Activated CD4-positive, alpha-beta T cell treated with anti-CD3 and anti-CD28 coated beads for 48 hours (primary cell): Measurements from ENCODE around the gene RUFY3.
"Not testable (repeated sequence)": the region's sequence is repeated elsewhere in the genome, so short reads cannot be mapped to it uniquely, and the experiment has no call there.

ENCODE experiments used
- DNase-seq: peaks from one replicate; pipeline ENCODE4 v3.0.0-alpha.2; 2020

The RUFY3 gene, protein sequence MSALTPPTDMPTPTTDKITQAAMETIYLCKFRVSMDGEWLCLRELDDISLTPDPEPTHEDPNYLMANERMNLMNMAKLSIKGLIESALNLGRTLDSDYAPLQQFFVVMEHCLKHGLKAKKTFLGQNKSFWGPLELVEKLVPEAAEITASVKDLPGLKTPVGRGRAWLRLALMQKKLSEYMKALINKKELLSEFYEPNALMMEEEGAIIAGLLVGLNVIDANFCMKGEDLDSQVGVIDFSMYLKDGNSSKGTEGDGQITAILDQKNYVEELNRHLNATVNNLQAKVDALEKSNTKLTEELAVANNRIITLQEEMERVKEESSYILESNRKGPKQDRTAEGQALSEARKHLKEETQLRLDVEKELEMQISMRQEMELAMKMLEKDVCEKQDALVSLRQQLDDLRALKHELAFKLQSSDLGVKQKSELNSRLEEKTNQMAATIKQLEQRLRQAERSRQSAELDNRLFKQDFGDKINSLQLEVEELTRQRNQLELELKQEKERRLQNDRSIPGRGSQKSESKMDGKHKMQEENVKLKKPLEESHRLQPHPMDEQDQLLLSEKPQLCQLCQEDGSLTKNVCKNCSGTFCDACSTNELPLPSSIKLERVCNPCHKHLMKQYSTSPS

DNA sequence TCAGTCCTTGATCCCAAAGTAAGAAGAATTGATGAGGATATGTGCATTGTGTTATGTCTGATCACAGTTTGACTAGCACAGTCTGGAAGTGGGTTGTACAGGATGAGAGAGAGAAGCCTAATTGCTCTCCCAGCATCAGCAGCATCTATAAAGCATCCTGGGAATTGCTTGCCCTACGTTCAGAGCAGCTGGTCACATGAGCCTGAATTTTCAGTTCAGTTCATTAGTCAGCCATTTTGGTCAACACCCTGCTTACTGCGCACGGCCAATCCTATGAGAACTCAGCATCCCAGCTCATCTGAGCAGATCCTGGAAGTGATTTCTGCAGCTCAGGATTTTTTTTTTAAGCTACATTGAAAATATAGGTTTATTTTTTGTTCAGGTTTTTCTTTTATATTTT lies at the start of gene RUFY3:
RUFY3 (plus strand) TSS at position 218 of the 400 bp plus-strand sequence. CDS start 610 bp downstream, outside the sequence.
- DNase-seq: no peak

DNA sequence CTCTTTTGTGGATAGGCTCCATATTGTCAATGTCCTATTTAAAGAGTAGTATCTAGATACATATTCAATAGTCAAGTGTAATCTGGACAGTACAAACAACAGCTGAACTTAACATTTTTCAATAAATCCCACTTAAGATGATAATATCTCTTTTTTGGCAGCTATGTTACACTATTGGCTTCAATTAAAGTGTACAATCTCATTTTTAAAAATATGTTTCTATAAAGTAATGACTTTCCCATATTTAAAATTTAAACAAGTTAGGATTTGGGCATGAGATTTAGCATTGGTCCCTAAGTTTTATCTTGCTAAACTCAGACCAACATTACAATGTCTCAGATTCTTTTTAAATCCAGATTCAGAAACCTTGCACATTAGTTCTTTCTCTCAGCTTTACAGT lies 47.6 kb upstream of the RUFY3 start:
- no peak for DNase-seq

DNA sequence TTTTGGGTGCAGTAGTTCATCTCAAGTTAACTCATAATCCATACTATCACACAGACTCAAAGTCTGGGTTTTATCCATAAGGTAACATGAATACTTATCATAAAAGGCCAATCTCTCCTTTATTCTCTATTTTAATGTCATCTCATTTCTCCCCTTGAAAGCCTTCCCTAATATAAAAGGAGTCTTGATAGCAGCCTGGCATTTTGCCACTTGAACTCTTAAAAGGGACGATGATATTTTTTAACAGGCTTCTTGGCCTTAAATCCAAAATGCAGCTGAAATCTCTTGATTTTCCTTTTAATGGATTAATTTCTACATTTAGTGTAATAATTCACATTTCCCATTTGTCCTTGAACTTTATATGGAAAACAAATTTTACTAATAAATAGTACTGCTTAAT lies 47.0 kb upstream of the RUFY3 start:
- DNase-seq: no peak

DNA sequence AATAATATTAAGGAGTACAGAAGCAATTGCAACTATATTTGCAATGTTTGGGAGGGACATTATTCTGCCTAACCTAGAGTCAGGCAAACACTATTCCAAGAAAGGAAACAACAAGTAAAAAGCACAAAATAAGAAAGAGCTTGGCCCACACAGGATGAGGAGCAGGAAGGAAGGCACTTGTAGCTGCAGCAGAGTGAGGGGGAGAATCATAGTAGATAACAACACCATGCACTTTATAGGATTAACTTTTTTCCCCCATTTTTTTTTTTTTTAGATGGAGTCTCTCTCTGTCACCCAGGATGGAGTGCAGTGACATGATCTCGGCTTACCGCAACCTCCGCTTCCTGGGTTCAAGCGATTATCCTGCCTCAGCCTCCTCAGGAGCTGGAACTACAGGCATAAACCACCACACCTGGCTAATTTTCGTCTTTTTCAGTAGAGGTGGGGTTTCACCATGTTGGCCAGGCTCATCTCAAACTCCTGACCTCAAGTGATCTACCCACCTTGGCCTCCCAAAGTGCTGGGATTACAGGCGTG lies 45.1 kb upstream of the RUFY3 start:
- DNase-seq: no peak

DNA sequence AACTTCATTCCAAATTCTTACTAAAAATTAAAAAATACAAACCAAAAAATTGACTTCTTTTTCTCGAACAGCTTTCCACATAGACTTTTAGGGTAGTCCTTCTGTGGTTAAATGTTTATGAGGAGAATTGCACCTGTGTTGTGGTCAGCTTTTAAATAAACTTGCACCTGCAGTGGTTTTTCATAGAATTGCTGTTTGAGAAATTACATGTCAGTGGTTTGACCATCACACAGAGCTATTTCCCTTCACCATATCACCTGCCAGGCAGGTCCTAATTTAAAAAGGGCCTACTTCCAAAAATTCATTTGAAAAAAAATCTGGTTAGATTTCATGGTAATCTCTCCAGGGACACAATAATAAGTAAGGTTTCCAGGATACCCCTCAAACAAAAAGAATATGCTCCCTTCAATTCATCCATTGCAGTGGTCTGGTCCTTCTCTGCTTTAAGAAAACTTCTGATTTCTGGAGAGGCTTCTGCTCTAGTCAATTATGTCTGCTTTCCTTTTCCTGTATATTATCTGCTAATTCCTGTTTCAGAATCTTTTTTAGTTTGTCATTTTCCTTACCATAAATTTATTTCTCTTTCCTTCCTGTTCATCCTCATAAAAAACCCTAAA lies 43.3 kb upstream of the RUFY3 start:
- no peak for DNase-seq

DNA sequence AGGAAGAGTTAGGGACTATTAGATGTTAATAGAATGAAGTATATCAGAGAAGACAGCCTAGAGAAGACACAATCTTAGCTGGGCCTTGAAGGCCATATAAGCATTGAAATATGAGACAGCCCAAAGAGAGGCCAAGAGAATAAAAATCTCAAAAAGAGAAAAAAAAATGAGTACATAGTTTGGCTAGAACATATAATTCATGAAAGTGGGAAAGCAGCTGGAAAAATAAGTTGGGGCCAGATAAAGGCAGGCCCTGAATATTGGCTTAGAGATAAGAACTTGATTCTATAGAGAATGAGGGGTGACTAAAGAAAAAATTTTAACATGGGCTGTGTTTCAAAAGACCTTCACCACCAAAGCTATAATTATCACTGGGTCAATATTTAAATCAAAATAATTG lies 40.8 kb upstream of the RUFY3 start:
- no peak for DNase-seq

DNA sequence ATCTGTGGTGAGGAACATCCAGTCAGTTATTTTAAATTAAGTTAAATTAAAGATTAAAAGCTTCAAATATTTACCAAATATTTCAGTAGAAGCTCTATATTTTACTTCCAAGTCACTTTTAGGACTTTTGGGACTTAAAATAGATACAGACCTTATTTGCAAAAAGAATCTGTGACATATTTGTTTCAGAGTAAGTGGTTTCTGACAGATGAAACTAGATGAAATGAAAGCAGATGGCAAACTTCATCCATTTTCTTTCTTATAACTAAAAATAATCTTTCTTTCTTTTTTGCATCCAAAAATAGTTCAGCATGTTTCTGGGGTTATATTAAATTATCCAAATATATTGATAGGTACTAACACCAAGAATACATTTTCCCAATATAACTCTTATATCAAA lies 40.1 kb upstream of the RUFY3 start:
- DNase-seq: no peak

DNA sequence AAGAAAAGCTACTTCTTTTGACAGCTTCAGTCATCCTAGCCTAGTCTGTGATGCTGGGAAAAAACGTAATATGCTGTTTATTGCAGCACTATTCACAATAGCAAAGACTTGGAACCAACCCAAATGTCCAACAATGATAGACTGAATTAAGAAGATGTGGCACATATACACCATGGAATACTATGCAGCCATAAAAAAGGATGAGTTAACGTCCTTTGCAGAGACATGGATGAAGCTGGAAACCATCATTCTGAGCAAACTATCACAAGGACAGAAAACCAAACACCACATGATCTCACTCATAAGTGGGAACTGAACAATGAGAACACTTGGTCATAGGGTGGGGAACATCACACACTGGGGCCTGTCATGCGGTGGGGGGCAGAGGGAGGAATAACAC lies 39.6 kb upstream of the RUFY3 start:
- not testable (repeated sequence) for DNase-seq

DNA sequence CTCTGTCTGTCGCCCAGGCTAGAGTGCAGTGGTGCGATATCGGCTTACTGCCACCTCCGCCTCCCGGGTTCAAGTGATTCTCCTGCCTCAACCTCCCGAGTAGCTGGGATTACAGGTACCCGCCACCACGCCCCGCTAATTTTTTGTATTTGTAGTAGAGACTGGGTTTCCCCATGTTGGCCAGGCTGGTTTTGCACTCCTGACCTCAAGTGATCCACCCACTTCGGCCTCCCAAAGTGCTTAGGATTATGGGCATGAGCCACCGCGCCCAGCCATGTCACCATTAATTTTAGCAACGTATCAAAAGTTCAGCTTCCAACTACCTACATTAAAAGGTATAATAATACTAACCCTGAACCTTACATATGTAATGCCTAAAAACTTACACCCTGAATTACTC lies 34.4 kb upstream of the RUFY3 start:
- peak; percentile 26 for DNase-seq

DNA sequence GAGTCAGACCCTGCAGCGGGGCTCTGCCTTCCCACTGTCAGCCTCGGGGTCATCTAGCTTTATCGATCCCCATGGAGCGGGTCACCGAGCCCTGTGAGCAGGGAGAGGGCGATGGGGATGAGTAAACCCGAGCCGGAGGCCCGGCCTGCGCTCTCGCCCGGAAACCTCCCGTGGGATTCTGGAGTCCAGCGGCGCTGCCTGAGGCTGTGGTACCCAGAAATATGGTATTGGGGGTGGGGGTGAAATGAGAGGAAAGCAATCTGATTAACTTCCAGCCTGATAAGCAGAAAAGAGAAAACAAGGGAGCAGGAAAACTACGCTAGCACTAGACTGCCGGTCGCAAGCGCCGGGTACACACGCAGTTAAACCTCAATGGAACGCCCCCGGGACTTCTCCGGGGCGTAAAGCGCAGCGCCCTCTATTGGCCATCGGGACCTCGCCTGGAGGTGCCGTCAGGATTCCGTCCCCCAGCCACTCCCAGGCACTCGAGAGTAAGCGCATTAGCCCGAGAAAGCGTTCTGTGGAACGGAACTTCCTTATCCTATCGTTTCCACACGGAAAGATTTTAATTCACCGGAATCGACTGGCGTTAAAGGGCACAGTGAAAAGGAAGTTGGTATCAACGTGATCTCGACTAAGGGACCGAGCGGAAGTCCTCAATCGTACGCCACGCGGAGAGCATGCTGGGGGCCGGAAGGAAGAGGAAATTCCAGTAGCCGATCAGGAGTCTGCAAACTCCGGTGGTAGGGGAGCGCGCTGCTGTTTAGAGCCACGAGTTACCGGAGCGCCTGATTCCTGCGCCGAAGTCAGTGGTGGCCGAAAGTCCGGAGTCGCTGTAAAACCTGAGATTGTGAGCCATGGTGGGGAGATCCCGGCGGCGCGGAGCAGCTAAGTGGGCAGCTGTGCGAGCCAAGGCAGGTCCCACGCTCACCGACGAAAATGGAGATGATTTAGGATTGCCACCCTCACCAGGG lies 33.7 kb upstream of the RUFY3 start, which contains the start of gene UTP3:
UTP3 (plus strand) TSS at position 712 of the 974 bp plus-strand sequence; CDS start at position 858, 146 bp downstream.
- DNase-seq: peak; percentile 96

DNA sequence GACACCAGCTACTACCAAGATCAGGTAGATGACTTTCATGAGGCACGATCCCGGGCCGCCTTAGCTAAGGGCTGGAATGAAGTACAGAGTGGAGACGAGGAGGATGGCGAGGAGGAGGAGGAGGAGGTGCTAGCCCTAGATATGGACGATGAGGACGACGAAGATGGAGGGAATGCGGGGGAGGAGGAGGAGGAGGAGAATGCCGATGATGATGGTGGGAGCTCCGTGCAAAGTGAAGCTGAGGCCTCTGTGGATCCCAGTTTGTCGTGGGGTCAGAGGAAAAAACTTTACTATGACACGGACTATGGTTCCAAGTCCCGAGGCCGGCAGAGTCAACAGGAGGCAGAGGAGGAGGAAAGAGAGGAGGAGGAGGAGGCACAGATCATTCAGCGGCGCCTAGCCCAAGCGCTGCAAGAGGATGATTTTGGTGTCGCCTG lies 33.0 kb upstream of the RUFY3 start:
- DNase-seq: peak; percentile 40

DNA sequence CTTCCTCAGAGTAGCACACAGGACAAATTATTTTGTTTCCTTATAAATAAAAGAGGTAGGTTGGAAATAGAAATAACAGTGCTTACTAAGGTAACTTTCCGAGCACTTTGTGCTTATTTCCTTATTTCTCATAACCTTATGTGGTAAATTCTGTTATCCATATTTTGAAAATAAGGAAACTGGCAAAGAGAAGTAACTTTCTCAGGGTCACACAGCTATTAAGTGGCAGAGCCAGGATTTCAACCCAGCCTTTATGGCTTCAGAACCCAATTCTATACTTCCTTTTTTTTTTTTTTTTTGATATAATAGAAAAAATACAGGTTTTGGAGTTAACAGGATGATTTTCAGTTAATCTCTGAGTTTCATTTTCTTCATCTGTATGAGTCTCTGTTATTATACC lies 30.1 kb upstream of the RUFY3 start:
- DNase-seq: no peak

DNA sequence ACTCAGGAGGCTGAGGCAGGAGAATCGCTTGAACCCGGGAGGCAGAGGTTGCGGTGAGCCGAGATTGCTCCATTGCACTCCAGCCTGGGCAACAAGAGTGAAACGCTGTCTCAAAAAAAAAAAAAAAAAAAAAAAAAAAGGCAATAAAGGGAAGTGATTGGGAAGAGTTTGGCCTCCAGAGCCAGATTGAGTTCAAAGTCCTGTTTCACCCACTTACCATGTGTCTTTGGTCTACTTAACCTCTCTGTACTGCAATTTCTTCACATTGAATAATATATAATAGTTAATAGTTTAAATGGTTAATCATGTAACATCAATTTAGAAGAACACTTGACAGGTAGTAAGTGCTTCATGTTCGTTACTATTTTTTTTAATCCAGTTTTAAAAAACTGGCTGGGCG lies 27.1 kb upstream of the RUFY3 start:
- not testable (repeated sequence) for DNase-seq

DNA sequence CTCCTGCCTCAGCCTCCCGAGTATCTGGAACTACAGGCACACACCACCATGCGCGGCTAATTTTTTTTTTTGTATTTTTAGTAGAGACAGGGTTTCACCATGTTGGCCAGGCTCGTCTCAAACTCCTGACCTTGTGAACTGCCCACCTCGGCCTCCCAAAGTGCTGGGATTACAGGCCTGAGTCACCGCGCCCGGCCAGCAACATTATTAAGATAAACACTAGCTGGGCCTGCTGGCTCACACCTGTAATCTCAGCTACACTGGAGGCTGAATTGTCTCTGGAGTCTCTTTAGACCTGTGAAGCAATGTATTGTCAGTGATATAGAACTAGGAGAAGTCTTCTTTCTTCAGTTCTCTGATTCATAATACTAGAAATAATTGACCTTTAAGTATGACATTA lies 23.3 kb upstream of the RUFY3 start:
- not testable (repeated sequence) for DNase-seq

DNA sequence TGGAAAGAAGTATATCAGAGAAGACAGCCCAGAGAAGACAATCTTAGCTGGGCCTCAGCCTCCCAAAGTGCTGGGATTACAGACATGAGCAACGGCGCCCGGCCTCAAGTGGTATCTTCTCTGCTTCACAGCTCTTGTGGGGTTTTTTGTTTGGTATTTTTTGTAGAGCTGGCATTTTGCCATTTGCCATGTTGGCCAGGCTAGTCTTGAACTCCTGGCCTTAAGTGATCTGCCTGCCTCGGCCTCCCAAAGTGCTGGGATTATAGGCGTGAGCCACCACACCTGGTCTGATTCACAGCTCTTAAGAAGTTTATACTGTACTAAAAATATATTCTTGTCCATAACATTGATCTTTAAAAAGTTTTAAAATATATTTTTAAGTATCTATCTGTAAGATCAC lies 21.1 kb upstream of the RUFY3 start:
- DNase-seq: no peak

DNA sequence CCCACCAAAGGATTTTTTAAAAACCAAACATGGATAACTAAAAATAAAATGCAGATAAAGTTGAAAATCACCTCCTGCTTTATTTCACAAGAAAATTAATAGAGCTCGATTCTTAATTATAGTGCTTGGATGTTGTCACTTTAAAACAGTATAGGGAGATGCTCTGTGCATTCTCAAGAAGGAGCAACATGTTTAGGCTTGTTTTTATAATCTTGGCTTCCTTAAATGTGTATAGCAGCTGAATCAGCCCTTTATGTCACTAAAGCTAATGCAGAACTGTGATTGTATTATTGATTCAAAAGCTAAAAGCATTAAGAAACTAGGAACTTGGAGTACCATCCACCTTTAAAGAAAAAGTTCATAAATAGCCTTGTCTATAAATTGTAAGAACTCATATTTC lies 20.5 kb upstream of the RUFY3 start:
- DNase-seq: no peak

DNA sequence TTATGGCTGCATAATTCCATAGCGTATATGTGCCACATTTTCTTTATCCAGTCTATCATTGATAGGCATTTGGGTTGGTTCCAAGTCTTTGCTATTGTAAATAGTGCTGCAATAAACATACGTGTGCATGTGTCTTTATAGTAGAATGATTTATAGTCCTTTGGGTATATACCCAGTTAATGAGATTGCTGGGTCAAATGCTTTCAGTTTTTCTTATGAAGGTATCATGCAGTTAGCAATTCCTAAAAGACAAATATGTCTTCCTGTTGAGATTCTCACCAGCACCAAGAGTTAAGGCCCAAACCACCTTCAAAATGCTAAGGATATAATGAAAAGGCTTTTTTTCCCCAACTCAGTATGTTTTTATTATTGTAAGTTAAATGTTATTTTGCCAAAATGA lies 19.2 kb upstream of the RUFY3 start:
- not testable (repeated sequence) for DNase-seq

DNA sequence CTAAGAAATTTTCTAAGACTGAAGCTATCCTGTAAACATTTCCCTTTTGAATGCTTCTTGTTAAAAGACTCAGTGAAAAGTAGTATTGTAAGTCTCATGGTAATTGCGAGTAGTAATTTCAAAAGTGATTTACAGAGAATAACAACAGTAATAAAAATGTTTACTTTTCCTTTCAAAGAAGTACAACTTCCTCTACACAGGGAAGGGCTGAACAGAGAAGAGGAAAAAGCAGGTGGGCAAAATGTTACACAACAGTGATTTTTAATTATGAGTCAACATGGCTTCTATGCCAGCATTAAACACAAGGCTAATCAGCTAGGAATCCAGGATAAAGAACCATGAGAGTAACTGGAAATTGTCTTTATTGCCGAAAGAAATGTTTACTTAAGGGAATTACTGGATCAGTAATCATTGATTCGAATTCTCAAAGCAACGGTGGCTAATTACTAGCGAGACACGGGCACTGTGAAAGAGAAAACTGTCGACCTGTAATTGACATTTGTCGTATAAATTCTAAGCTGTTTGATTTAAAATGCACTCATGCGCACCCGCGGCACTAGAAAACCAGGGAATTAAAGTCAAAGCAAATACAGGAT lies 18.0 kb upstream of the RUFY3 start:
- no peak for DNase-seq

DNA sequence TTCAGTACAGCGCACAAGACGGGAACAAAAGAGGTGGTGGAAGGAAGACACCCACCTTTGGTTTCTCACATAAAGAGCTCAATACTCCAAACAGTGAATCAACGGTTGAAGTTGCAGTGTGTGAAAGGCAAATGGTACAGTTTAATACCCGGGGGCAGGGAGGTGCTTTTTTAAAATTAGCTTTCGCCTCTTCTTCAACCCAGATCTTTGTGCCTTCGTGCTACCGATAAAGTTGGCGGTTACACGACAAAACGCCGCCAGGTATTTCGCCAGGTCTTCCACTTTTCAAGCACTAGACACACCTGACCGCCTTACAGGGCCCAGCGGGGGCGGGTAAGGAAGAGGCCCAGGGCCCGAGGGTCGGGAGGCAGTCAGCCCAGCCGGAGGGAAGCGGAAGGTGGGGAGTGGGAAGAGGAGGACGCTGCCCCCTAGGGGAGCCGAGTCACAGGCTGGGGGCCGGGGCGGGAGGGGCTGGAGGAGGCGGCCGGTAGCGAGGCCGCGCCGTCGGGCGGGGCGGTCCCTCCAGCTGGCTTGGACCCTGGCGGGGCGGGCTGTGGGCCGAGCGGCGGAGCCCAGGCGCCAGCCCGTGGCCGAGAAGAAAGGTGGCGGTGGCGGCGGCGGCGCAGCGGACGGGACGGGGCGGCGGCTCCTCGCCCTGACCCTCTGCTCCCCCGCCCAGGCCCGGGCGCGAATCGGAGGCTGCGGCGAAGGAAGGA lies 17.4 kb upstream of the RUFY3 start:
- DNase-seq: peak; percentile 52

DNA sequence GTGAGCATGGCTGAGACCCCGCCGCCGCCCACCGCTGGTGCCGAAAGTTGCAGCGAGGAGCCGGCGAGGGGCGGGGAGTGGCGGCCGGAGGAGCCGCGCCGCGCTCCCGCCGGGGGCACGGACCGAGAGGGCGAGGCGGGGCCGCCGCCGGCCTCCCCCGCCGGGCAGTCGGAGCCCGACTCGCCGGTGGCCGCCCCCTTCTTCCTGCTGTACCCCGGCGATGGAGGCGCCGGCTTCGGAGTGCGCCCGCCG lies 16.9 kb upstream of the RUFY3 start:
- DNase-seq: peak; percentile 34

DNA sequence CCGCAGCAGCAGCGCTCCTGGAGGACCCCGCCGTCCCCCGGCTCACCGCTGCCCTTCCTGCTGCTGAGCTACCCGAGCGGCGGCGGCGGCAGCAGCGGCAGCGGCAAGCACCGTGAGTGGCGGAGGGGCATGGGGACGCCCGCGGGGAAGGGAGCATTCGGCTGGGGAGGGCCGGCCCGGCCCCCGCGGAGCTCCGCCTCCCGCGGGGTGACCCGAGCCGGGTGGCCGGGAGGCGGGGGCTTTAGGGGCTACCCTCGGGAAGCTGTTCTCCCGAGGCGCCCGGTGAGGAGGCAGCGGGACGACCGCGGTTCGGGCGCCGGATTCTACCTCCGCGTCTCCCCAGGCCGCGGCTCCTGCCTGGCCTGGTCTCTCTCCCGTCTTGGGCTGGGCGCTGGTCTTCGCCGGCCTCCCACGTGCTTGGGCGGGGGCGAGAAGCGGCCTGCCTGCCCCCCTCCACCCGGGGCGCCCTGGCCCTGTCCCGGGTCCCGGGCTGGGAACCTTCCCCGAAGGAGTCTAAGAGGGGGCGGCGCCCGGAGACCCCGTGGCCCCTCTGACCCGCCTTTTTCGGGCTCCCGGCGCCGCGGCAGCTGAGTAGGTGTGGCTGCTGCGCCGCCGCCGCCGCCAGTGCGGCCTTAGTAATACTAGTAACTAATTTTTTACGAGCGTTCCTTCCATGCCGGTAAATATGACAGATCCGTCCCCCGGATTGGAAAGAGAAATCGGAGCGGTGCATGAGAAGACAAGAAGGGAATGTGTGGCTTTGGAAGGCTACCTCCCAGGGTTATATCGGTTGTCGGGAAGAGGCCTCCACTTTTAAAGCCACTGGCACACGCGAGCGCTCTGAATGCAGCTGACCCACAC lies 16.4 kb upstream of the RUFY3 start:
- peak; percentile 77 for DNase-seq
